Measurements from ENCODE around the gene REEP5.
"Not testable (repeated sequence)": the region's sequence is repeated elsewhere in the genome, so short reads cannot be mapped to it uniquely, and the experiment has no call there.

Gene REEP5

GRCh38 chr5:112921833-112922817 lies at the start of gene REEP5:
TSS of gene REEP5 (minus strand) at chr5:112922227. CDS start at chr5:112922190, 37 bp downstream.
- no peak for DNase-seq

- DNase-seq: no peak
These were observed 49.2 kb upstream of the REEP5 start for GRCh38 chr5:112971276-112971675.

- DNase-seq: no peak
These were observed 46.5 kb upstream of the REEP5 start for GRCh38 chr5:112968411-112969106.

GRCh38 chr5:112967520-112968083 lies 45.6 kb upstream of the REEP5 start:
- DNase-seq: no peak

GRCh38 chr5:112965733-112966306 lies 43.8 kb upstream of the REEP5 start:
- DNase-seq: no peak

- not testable (repeated sequence) for DNase-seq
These were observed 41.3 kb upstream of the REEP5 start for GRCh38 chr5:112963374-112963733.

GRCh38 chr5:112960863-112961504 lies 39.0 kb upstream of the REEP5 start:
- DNase-seq: no peak

GRCh38 chr5:112960315-112960714 lies 38.3 kb upstream of the REEP5 start:
- no peak for DNase-seq

GRCh38 chr5:112959872-112960271 lies 37.8 kb upstream of the REEP5 start:
- DNase-seq: not testable (repeated sequence)

- DNase-seq: no peak
These were observed 36.4 kb upstream of the REEP5 start for GRCh38 chr5:112958093-112959088.

GRCh38 chr5:112957036-112957808 lies 35.2 kb upstream of the REEP5 start:
- DNase-seq: no peak

- DNase-seq: no peak
These were observed 34.6 kb upstream of the REEP5 start for GRCh38 chr5:112956606-112957005.

GRCh38 chr5:112951124-112951702 lies 29.2 kb upstream of the REEP5 start:
- DNase-seq: no peak

GRCh38 chr5:112948458-112948857 lies 26.4 kb upstream of the REEP5 start:
- DNase-seq: no peak

- no peak for DNase-seq
These were observed 18.6 kb upstream of the REEP5 start for GRCh38 chr5:112940670-112941069.

GRCh38 chr5:112938286-112938685 lies 16.3 kb upstream of the REEP5 start:
- DNase-seq: no peak

GRCh38 chr5:112935675-112936074 lies 13.6 kb upstream of the REEP5 start:
- no peak for DNase-seq

GRCh38 chr5:112934366-112934663 lies 12.3 kb upstream of the REEP5 start:
- no peak for DNase-seq

GRCh38 chr5:112933651-112934365 lies 11.8 kb upstream of the REEP5 start:
- DNase-seq: no peak

GRCh38 chr5:112933105-112933504 lies 11.1 kb upstream of the REEP5 start:
- no peak for DNase-seq

Measured in NCI-H2081 treated with DMSO at 0.1 percent for 48 hours (cell line).